ENCODE measurements around the gene UGT1A4.
"Not testable (repeated sequence)": the region's sequence is repeated elsewhere in the genome, so short reads cannot be mapped to it uniquely, and the experiment has no call there.

Gene UGT1A4

GRCh38 chr2:233699424-233700027 lies 19.0 kb upstream of the UGT1A4 start:
- Histone ChIP-seq H3K27me3 (ENCODE audit: control insufficient read depth in 5 of 5, insufficient read depth in 4 of 5, low read length in 5 of 5) (no peaks in the 10 kb centered on the region), H3K4me3 (ENCODE audit: low read depth in 1 of 5, low read length in 5 of 5) (no peak overlapping the region), H3K9ac (ENCODE audit: low read length in 5 of 5) (no peak overlapping the region), H3K9me3 (ENCODE audit: control insufficient read depth in 5 of 5, low read length in 5 of 5) (no peaks in the 10 kb centered on the region), H3K36me3 (ENCODE audit: control insufficient read depth in 5 of 5, insufficient read depth in 5 of 5, low read length in 5 of 5) (no peaks in the 10 kb centered on the region), H3K4me1 (ENCODE audit: control insufficient read depth in 5 of 5, insufficient read depth in 5 of 5, low read length in 5 of 5) (no peaks in the 10 kb centered on the region), H3K27ac (ENCODE audit: low read depth, low read length) (no peak overlapping the region)

GRCh38 chr2:233700028-233700635 lies 18.4 kb upstream of the UGT1A4 start:
- Histone ChIP-seq H3K9me3 (ENCODE audit: control insufficient read depth in 5 of 5, low read length in 5 of 5) (no peaks in the 10 kb centered on the region), H3K4me3 (ENCODE audit: low read depth in 1 of 5, low read length in 5 of 5) (no peak overlapping the region), H3K36me3 (ENCODE audit: control insufficient read depth in 5 of 5, insufficient read depth in 5 of 5, low read length in 5 of 5) (no peaks in the 10 kb centered on the region), H3K4me1 (ENCODE audit: control insufficient read depth in 5 of 5, insufficient read depth in 5 of 5, low read length in 5 of 5) (no peaks in the 10 kb centered on the region), H3K27ac (ENCODE audit: low read depth, low read length) (no peak overlapping the region), H3K9ac (ENCODE audit: low read length in 5 of 5) (no peak overlapping the region), H3K27me3 (ENCODE audit: control insufficient read depth in 5 of 5, insufficient read depth in 4 of 5, low read length in 5 of 5) (no peaks in the 10 kb centered on the region)

GRCh38 chr2:233700842-233701241 lies 17.7 kb upstream of the UGT1A4 start:
- not testable (repeated sequence) for H3K9ac ChIP-seq (ENCODE audit: low read length in 5 of 5); H3K27me3 ChIP-seq (ENCODE audit: control insufficient read depth in 5 of 5, insufficient read depth in 4 of 5, low read length in 5 of 5); H3K4me1 ChIP-seq (ENCODE audit: control insufficient read depth in 5 of 5, insufficient read depth in 5 of 5, low read length in 5 of 5); H3K9me3 ChIP-seq (ENCODE audit: control insufficient read depth in 5 of 5, low read length in 5 of 5); H3K36me3 ChIP-seq (ENCODE audit: control insufficient read depth in 5 of 5, insufficient read depth in 5 of 5, low read length in 5 of 5); H3K27ac ChIP-seq (ENCODE audit: low read depth, low read length); H3K4me3 ChIP-seq (ENCODE audit: low read depth in 1 of 5, low read length in 5 of 5)

GRCh38 chr2:233702238-233702637 lies 16.3 kb upstream of the UGT1A4 start:
- H3K27ac ChIP-seq (ENCODE audit: low read depth, low read length), result no peak overlapping the region
- H3K9me3 ChIP-seq (ENCODE audit: control insufficient read depth in 5 of 5, low read length in 5 of 5), result no peaks in the 10 kb centered on the region
- no peaks in the 10 kb centered on the region for H3K4me1 ChIP-seq (ENCODE audit: control insufficient read depth in 5 of 5, insufficient read depth in 5 of 5, low read length in 5 of 5)
- H3K27me3 ChIP-seq (ENCODE audit: control insufficient read depth in 5 of 5, insufficient read depth in 4 of 5, low read length in 5 of 5), result no peaks in the 10 kb centered on the region
- no peak overlapping the region for H3K4me3 ChIP-seq (ENCODE audit: low read depth in 1 of 5, low read length in 5 of 5)
- H3K9ac ChIP-seq (ENCODE audit: low read length in 5 of 5), result no peak overlapping the region
- H3K36me3 ChIP-seq (ENCODE audit: control insufficient read depth in 5 of 5, insufficient read depth in 5 of 5, low read length in 5 of 5), result no peaks in the 10 kb centered on the region

GRCh38 chr2:233705911-233706506 lies 12.5 kb upstream of the UGT1A4 start:
- H3K9ac ChIP-seq (ENCODE audit: low read length in 5 of 5), result no peak overlapping the region
- no peaks in the 10 kb centered on the region for H3K36me3 ChIP-seq (ENCODE audit: control insufficient read depth in 5 of 5, insufficient read depth in 5 of 5, low read length in 5 of 5)
- no peak overlapping the region for H3K4me3 ChIP-seq (ENCODE audit: low read depth in 1 of 5, low read length in 5 of 5)
- H3K4me1 ChIP-seq (ENCODE audit: control insufficient read depth in 5 of 5, insufficient read depth in 5 of 5, low read length in 5 of 5), result no peaks in the 10 kb centered on the region
- no peaks in the 10 kb centered on the region for H3K27me3 ChIP-seq (ENCODE audit: control insufficient read depth in 5 of 5, insufficient read depth in 4 of 5, low read length in 5 of 5)
- H3K9me3 ChIP-seq (ENCODE audit: control insufficient read depth in 5 of 5, low read length in 5 of 5), result no peaks in the 10 kb centered on the region
- H3K27ac ChIP-seq (ENCODE audit: low read depth, low read length), result no peak overlapping the region

GRCh38 chr2:233706720-233707119 lies 11.8 kb upstream of the UGT1A4 start:
- no peaks in the 10 kb centered on the region for H3K9me3 ChIP-seq (ENCODE audit: control insufficient read depth in 5 of 5, low read length in 5 of 5)
- H3K9ac ChIP-seq (ENCODE audit: low read length in 5 of 5), result no peak overlapping the region
- no peaks in the 10 kb centered on the region for H3K36me3 ChIP-seq (ENCODE audit: control insufficient read depth in 5 of 5, insufficient read depth in 5 of 5, low read length in 5 of 5)
- no peaks in the 10 kb centered on the region for H3K4me1 ChIP-seq (ENCODE audit: control insufficient read depth in 5 of 5, insufficient read depth in 5 of 5, low read length in 5 of 5)
- no peak overlapping the region for H3K27ac ChIP-seq (ENCODE audit: low read depth, low read length)
- no peaks in the 10 kb centered on the region for H3K27me3 ChIP-seq (ENCODE audit: control insufficient read depth in 5 of 5, insufficient read depth in 4 of 5, low read length in 5 of 5)
- no peak overlapping the region for H3K4me3 ChIP-seq (ENCODE audit: low read depth in 1 of 5, low read length in 5 of 5)

GRCh38 chr2:233707940-233708644 lies 10.4 kb upstream of the UGT1A4 start:
- H3K4me1 ChIP-seq (ENCODE audit: control insufficient read depth in 5 of 5, insufficient read depth in 5 of 5, low read length in 5 of 5), result no peaks in the 10 kb centered on the region
- H3K9me3 ChIP-seq (ENCODE audit: control insufficient read depth in 5 of 5, low read length in 5 of 5), result no peaks in the 10 kb centered on the region
- no peak overlapping the region for H3K4me3 ChIP-seq (ENCODE audit: low read depth in 1 of 5, low read length in 5 of 5)
- H3K27me3 ChIP-seq (ENCODE audit: control insufficient read depth in 5 of 5, insufficient read depth in 4 of 5, low read length in 5 of 5), result no peaks in the 10 kb centered on the region
- no peak overlapping the region for H3K9ac ChIP-seq (ENCODE audit: low read length in 5 of 5)
- H3K36me3 ChIP-seq (ENCODE audit: control insufficient read depth in 5 of 5, insufficient read depth in 5 of 5, low read length in 5 of 5), result no peaks in the 10 kb centered on the region
- no peak overlapping the region for H3K27ac ChIP-seq (ENCODE audit: low read depth, low read length)

- Histone ChIP-seq H3K4me3 (ENCODE audit: low read depth in 1 of 5, low read length in 5 of 5) (no peak overlapping the region), H3K27ac (ENCODE audit: low read depth, low read length) (no peak overlapping the region), H3K4me1 (ENCODE audit: control insufficient read depth in 5 of 5, insufficient read depth in 5 of 5, low read length in 5 of 5) (no peaks in the 10 kb centered on the region), H3K9me3 (ENCODE audit: control insufficient read depth in 5 of 5, low read length in 5 of 5) (no peaks in the 10 kb centered on the region), H3K9ac (ENCODE audit: low read length in 5 of 5) (no peak overlapping the region), H3K27me3 (ENCODE audit: control insufficient read depth in 5 of 5, insufficient read depth in 4 of 5, low read length in 5 of 5) (peaks cover 0 to 3% (median 0%) of the 10 kb centered on the region in 5 donors), H3K36me3 (ENCODE audit: control insufficient read depth in 5 of 5, insufficient read depth in 5 of 5, low read length in 5 of 5) (no peaks in the 10 kb centered on the region)
Measured at GRCh38 chr2:233708942-233709341, 9.6 kb upstream of the UGT1A4 start.

- no peak overlapping the region for H3K27ac ChIP-seq (ENCODE audit: low read depth, low read length)
Measured at GRCh38 chr2:233711312-233712008, 7.1 kb upstream of the UGT1A4 start.

More at GRCh38 chr2:233711312-233712008, 7.1 kb upstream of the UGT1A4 start:
- Histone ChIP-seq H3K9ac (ENCODE audit: low read length in 5 of 5) (no peak overlapping the region), H3K9me3 (ENCODE audit: control insufficient read depth in 5 of 5, low read length in 5 of 5) (no peaks in the 10 kb centered on the region), H3K4me3 (ENCODE audit: low read depth in 1 of 5, low read length in 5 of 5) (no peak overlapping the region), H3K27me3 (ENCODE audit: control insufficient read depth in 5 of 5, insufficient read depth in 4 of 5, low read length in 5 of 5) (peaks cover 0 to 3% (median 0%) of the 10 kb centered on the region in 5 donors), H3K36me3 (ENCODE audit: control insufficient read depth in 5 of 5, insufficient read depth in 5 of 5, low read length in 5 of 5) (no peaks in the 10 kb centered on the region), H3K4me1 (ENCODE audit: control insufficient read depth in 5 of 5, insufficient read depth in 5 of 5, low read length in 5 of 5) (no peaks in the 10 kb centered on the region)
